GM12878 (cell line): ENCODE measurements around the gene PPP2R5C. TPM values are rescaled to one million over a fixed set of nuclear protein-coding genes. Genes with fewer than 3 reads are reported as not detected.

Source experiments
- ATAC-seq: fragments of 200-7000 bp; cut with Tn5 transposase; 3 replicates; pipeline ENCODE4 v1.9.1; 2020; ENCODE audit warnings: mild to moderate bottlenecking, moderate library complexity
- BruUV-seq: library from RNA; stranded (reverse); fragments of 400-500 nt; replicated peaks from 2 replicates; lab custom pipeline; 2021; lab: Mats Ljungman, UMichigan
- CTCF ChIA-PET: fragments of 300-600 bp; sonication (Branson Sonifier 250); formaldehyde crosslinking; extraction: SDS; loops from one replicate; lab custom pipeline; 2021; ENCODE audit warnings: inconsistent platforms; lab: Yijun Ruan, JAX
- POLR2A ChIA-PET: fragments of 350-600 bp; formaldehyde crosslinking; extraction: SDS; loops from one replicate; lab custom pipeline; 2021; ENCODE audit warnings: inconsistent platforms; lab: Charles Lee
- RAD21 ChIA-PET: fragments of 300-600 bp; sonication (Branson Sonifier 250); formaldehyde crosslinking; loops from one replicate; lab custom pipeline; 2023; ENCODE audit warnings: antibody characterized with exemption; ENCODE audit not compliant: unreplicated experiment; lab: Charles Lee
- SMC1A ChIA-PET: fragments of 300-600 bp; sonication (Branson Sonifier 250); formaldehyde crosslinking; loops from one replicate; lab custom pipeline; 2023; ENCODE audit not compliant: unreplicated experiment, uncharacterized antibody; lab: Charles Lee
- DNase-seq: peaks from one replicate; pipeline ENCODE4 v3.0.0-alpha.2; 2011; ENCODE audit warnings: low read depth, low spot score
- FAIRE-seq: peaks from 3 replicates; lab custom pipeline; 2011; peaks lifted over from hg19 to GRCh38; lab: Jason Lieb, UNC
- H2AFZ ChIP-seq: 2 replicates; pipeline ENCODE4 v1.6.0; 2011; ENCODE audit warnings: low read depth, low read length, control low read depth; ENCODE audit not compliant: control insufficient read depth
- H3K27ac ChIP-seq: 2 replicates; pipeline ENCODE4 v1.5.1; 2011; ENCODE audit warnings: control low read depth; ENCODE audit not compliant: control insufficient read depth, insufficient read depth
- H3K27me3 ChIP-seq, 2 experiments: replicated peaks in 1 of 2; 2 replicates each; pipeline versions ENCODE4 v1.6.0 to v1.6.1; 2011; ENCODE audit warnings: low read length in 1 of 2; ENCODE audit not compliant: control insufficient read depth in 2 of 2, insufficient read depth in 2 of 2
- H3K36me3 ChIP-seq, 2 experiments: 2 replicates each; pipeline ENCODE4 v1.5.1; 2011; ENCODE audit warnings: low read length in 1 of 2; ENCODE audit not compliant: control insufficient read depth in 2 of 2, insufficient read depth in 2 of 2
- H3K4me1 ChIP-seq: 2 replicates; pipeline ENCODE4 v1.6.1; 2011; ENCODE audit warnings: mild to moderate bottlenecking, low read length, moderate library complexity, mixed read lengths; ENCODE audit not compliant: control insufficient read depth, insufficient read depth
- H3K4me2 ChIP-seq: 2 replicates; pipeline ENCODE4 v1.6.0; 2011; ENCODE audit warnings: control low read depth; ENCODE audit not compliant: control insufficient read depth, insufficient read depth
- H3K4me3 ChIP-seq: fragments of 200-600 bp; sonication (generic); 2 replicates; pipeline ENCODE4 v1.5.1; 2016
- H3K79me2 ChIP-seq: 2 replicates; pipeline ENCODE4 v1.6.0; 2011; ENCODE audit warnings: low read length; ENCODE audit not compliant: control insufficient read depth, insufficient read depth
- H3K9ac ChIP-seq: 2 replicates; pipeline ENCODE4 v1.8.0; 2011; ENCODE audit warnings: low read length, control low read depth, mixed read lengths; ENCODE audit not compliant: control insufficient read depth, insufficient read depth
- H3K9me3 ChIP-seq: replicated peaks from 3 replicates; pipeline ENCODE4 v1.5.1; 2011; ENCODE audit warnings: mild to moderate bottlenecking, low read length; ENCODE audit not compliant: control insufficient read depth, insufficient read depth
- H4K20me1 ChIP-seq: 2 replicates; pipeline ENCODE4 v1.6.0; 2011; ENCODE audit not compliant: control insufficient read depth, insufficient read depth
- CBFB ChIP-seq: IDR thresholded peaks from 2 replicates; pipeline ENCODE4 v1.6.1; 2016; ENCODE audit warnings: antibody characterized with exemption, low read depth
- NFYB ChIP-seq: IDR thresholded peaks from 2 replicates; pipeline ENCODE4 v1.6.1; 2011; ENCODE audit warnings: low read depth, mild to moderate bottlenecking, low read length, improper control_type of control experiment, moderate library complexity; ENCODE audit not compliant: insufficient read depth
- RCOR1 ChIP-seq: conservative IDR thresholded peaks from 2 replicates; pipeline ENCODE4 v1.6.1; 2012; ENCODE audit warnings: low read depth, low read length, improper control_type of control experiment
- SPI1 ChIP-seq: IDR thresholded peaks from 2 replicates; pipeline ENCODE4 v1.6.1; 2011; ENCODE audit warnings: low read depth, mild to moderate bottlenecking, low read length, moderate library complexity, borderline replicate concordance; ENCODE audit not compliant: insufficient read depth
- TCF3 ChIP-seq: IDR thresholded peaks from 2 replicates; pipeline ENCODE4 v1.6.1; 2012; ENCODE audit warnings: low read depth, mild to moderate bottlenecking, low read length, borderline replicate concordance; ENCODE audit not compliant: insufficient read depth
- ZNF384 ChIP-seq: IDR thresholded peaks from 2 replicates; pipeline ENCODE4 v1.6.1; 2012; ENCODE audit warnings: low read depth, mild to moderate bottlenecking, low read length, improper control_type of control experiment, borderline replicate concordance
- WGBS: methylation state at CpG from one replicate; pipeline ENCODE4 v1.1.6; 2016; ENCODE audit warnings: low lambda C conversion rate; ENCODE audit not compliant: insufficient replicate concordance, insufficient coverage; ENCODE audit errors: missing lambda C conversion rate; 5-methylcytosine and 5-hydroxymethylcytosine counted together
- in situ Hi-C: fragments of 300-500 bp; cut with MboI; formaldehyde crosslinking; loops from 9 replicates; pipeline ENCODE4 v1.14.3; 2018; ENCODE audit warnings: mixed read lengths
- intact Hi-C: fragments of 100-400 bp; cut with micrococcal nuclease; formaldehyde crosslinking; loops from one replicate; pipeline ENCODE4 v1.14.2; 2022; ENCODE audit not compliant: unreplicated experiment
- polyA plus RNA-seq, 11 experiments: library from polyadenylated mRNA; depleted of rRNA in 4 of 11; unstranded in 6 of 11; stranded (reverse) in 5 of 11; fragments of >200 nt; fragmentation: Nextera tagmentation in 4 of 11; fragmentation: Illumina TruSeq in 1 of 11; extraction: Ambion mirVana in 4 of 11; extraction: Trizol in 1 of 11; gene quantifications; 1 replicate in 1 of 11; 2 replicates in 10 of 11; pipeline versions ENCODE4 v1.2.1 to v1.2.3, GENCODE V29; 2011 to 2016; ENCODE audit warnings: inconsistent platforms in 2 of 11, missing spikeins in 2 of 11, low read depth in 1 of 11
- total RNA-seq, 4 experiments: library from RNA; depleted of rRNA in 3 of 4; stranded (reverse); fragments of >200 nt in 3 of 4; fragmentation: Illumina TruSeq in 1 of 4; extraction: Trizol in 1 of 4; gene quantifications; 2 replicates each; pipeline versions ENCODE4 v1.2.1 to v1.2.3, GENCODE V29; 2013 to 2021
- TF ChIP-seq, protein P1 (sequence below): fragments of 450-650 bp; IDR thresholded peaks from 2 replicates; pipeline ENCODE4 v1.6.1; 2017; ENCODE audit warnings: borderline replicate concordance

The PPP2R5C gene
- total and polyA plus RNA-seq, 10 of the 15 experiments (the other 5 are each of a cell fraction or from before 2014, with no cell fraction given) = 106 to 199 (median 144) TPM

- ChIA-PET POLR2A (no interaction called here), SMC1A (no interaction called here), RAD21 (no interaction called here), CTCF (interaction anchor here (1.3 kb wide), 1 partner anchor 8 kb away, joined by 4 read pairs; no protein-coding TSS in a partner anchor)
- peaks cover 22% of the 10 kb centered on the region for H3K4me1 ChIP-seq
- peaks cover 4% of the 10 kb centered on the region in 2 experiments; a peak in 2 of 4 replicates for H3K27me3 ChIP-seq
- TF ChIP-seq RCOR1 = no peak
- TF ChIP-seq ZNF384 = no peak
- TF ChIP-seq TCF3 = 0 out of 2 replicates have a peak, but pooled peaks have one; percentile 21
- peak; percentile 42 for TF ChIP-seq SPI1
- no peak for ATAC-seq
- H3K27ac ChIP-seq = peak overlapping the region; percentile 39; the same call in 1 of the 2 replicates
- BruUV-seq = no TSS peak
- intact Hi-C loops = no loop called here
- FAIRE-seq = peak; percentile 38
- in situ Hi-C loops = no loop called here
- no peak overlapping the region for H3K9ac ChIP-seq
- no peaks in the 10 kb centered on the region for H3K9me3 ChIP-seq
- peak overlapping the region; percentile 69; the same call in 1 of the 2 replicates for H3K4me2 ChIP-seq
- peak overlapping the region; percentile 37 for H2AFZ ChIP-seq
- no peaks in the 10 kb centered on the region for H3K79me2 ChIP-seq
- no peaks in the 10 kb centered on the region for H3K36me3 ChIP-seq
- no peak for DNase-seq
- 38% methylated on average over 6 of the region's 6 CpGs for WGBS
- H4K20me1 ChIP-seq = no peaks in the 10 kb centered on the region
- H3K4me3 ChIP-seq = no peak overlapping the region
These were observed 14.8 kb downstream of the PPP2R5C start for GRCh38 chr14:101776344-101776743.

- in situ Hi-C loops = no loop called here
- Histone ChIP-seq H3K4me3 (no peak overlapping the region), H3K27me3 (peaks cover 4% of the 10 kb centered on the region in 2 experiments; a peak in 2 of 4 replicates), H3K4me1 (peaks cover 11% of the 10 kb centered on the region), H3K9me3 (no peaks in the 10 kb centered on the region), H4K20me1 (no peaks in the 10 kb centered on the region), H2AFZ (no peak overlapping the region), H3K79me2 (no peaks in the 10 kb centered on the region), H3K4me2 (no peak overlapping the region), H3K27ac (no peak overlapping the region), H3K36me3 (no peaks in the 10 kb centered on the region), H3K9ac (no peak overlapping the region)
- BruUV-seq = no TSS peak
- SMC1A ChIA-PET = no interaction called here
- no peak for FAIRE-seq
- TF ChIP-seq, protein P1, sequence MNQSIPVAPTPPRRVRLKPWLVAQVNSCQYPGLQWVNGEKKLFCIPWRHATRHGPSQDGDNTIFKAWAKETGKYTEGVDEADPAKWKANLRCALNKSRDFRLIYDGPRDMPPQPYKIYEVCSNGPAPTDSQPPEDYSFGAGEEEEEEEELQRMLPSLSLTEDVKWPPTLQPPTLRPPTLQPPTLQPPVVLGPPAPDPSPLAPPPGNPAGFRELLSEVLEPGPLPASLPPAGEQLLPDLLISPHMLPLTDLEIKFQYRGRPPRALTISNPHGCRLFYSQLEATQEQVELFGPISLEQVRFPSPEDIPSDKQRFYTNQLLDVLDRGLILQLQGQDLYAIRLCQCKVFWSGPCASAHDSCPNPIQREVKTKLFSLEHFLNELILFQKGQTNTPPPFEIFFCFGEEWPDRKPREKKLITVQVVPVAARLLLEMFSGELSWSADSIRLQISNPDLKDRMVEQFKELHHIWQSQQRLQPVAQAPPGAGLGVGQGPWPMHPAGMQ = no peak
- TF ChIP-seq NFYB (no peak), CBFB (no peak)
- WGBS = 81% methylated on average over 11 of the region's 11 CpGs
- RAD21 ChIA-PET = no interaction called here
- CTCF ChIA-PET = no interaction called here
- no peak for ATAC-seq
- DNase-seq = no peak
- POLR2A ChIA-PET = no interaction called here
- intact Hi-C loops = no loop called here
These were observed 18.9 kb downstream of the PPP2R5C start for GRCh38 chr14:101780390-101780789.
